ENCODE measurements around the gene ABCA5.
A peak's percentile ranks its signal among the peaks of the same experiment; 100 is the strongest.

ABCA5 gene

GRCh38 chr17:69327060-69327831, at the start of gene ABCA5:
Gene ABCA5 (minus strand): TSS chr17:69327133. CDS start chr17:69314415, 12,718 bp downstream.
- peak; percentile 46 for DNase-seq

GRCh38 chr17:69375229-69375628, 48.3 kb upstream of the ABCA5 start:
- no peak for DNase-seq

- DNase-seq: no peak
These were observed 46.1 kb upstream of the ABCA5 start for GRCh38 chr17:69373069-69373468.

- no peak for DNase-seq
These were observed 40.4 kb upstream of the ABCA5 start for GRCh38 chr17:69367298-69367697.

GRCh38 chr17:69363488-69364210, 36.7 kb upstream of the ABCA5 start:
- no peak for DNase-seq

GRCh38 chr17:69361156-69361555, 34.2 kb upstream of the ABCA5 start:
- DNase-seq: no peak

GRCh38 chr17:69358688-69359596, 32.0 kb upstream of the ABCA5 start:
- DNase-seq: no peak

- DNase-seq: no peak
These were observed 30.8 kb upstream of the ABCA5 start for GRCh38 chr17:69357701-69358100.

GRCh38 chr17:69356625-69357024, 29.7 kb upstream of the ABCA5 start:
- no peak for DNase-seq

GRCh38 chr17:69350911-69351310, 24.0 kb upstream of the ABCA5 start:
- DNase-seq: no peak

GRCh38 chr17:69348429-69348828, 21.5 kb upstream of the ABCA5 start:
- DNase-seq: no peak

- no peak for DNase-seq
These were observed 19.8 kb upstream of the ABCA5 start for GRCh38 chr17:69346766-69347165.

GRCh38 chr17:69344939-69345338, 18.0 kb upstream of the ABCA5 start:
- DNase-seq: no peak

- no peak for DNase-seq
These were observed 16.1 kb upstream of the ABCA5 start for GRCh38 chr17:69342896-69343644.

GRCh38 chr17:69339937-69340336, 13.0 kb upstream of the ABCA5 start:
- no peak for DNase-seq

- DNase-seq: no peak
These were observed 10.1 kb upstream of the ABCA5 start for GRCh38 chr17:69336996-69337395.

- no peak for DNase-seq
These were observed 9.6 kb upstream of the ABCA5 start for GRCh38 chr17:69336580-69336979.

GRCh38 chr17:69335058-69335457, 8.1 kb upstream of the ABCA5 start:
- DNase-seq: no peak

- no peak for DNase-seq
These were observed 6.6 kb upstream of the ABCA5 start for GRCh38 chr17:69333561-69333960.

GRCh38 chr17:69331756-69332155, 4.8 kb upstream of the ABCA5 start:
- no peak for DNase-seq

GRCh38 chr17:69326377-69327059, 415 bp downstream of the ABCA5 start:
- DNase-seq: no peak

Data from NCI-H2029 treated with DMSO at 0.1 percent for 48 hours (cell line).